Testis (tissue), 2 donors: ENCODE measurements around the gene NHLRC3.

Source experiments
- POLR2A ChIP-seq: fragments of 450-650 bp; IDR thresholded peaks from one replicate; pipeline ENCODE4 v1.6.1; 2017; ENCODE audit warnings: antibody characterized with exemption, mild to moderate bottlenecking, moderate library complexity
- TF ChIP-seq, protein P1 (sequence below), 3 experiments: fragments of 450-650 bp in 2 of 3; fragments of 200-600 bp in 1 of 3; sonication (generic) in 1 of 3; IDR thresholded peaks; one replicate each; pipeline ENCODE4 v1.5.1; 2016 to 2019; ENCODE audit warnings: antibody characterized with exemption in 3 of 3, mild to moderate bottlenecking in 2 of 3, moderate library complexity in 1 of 3

DNA sequence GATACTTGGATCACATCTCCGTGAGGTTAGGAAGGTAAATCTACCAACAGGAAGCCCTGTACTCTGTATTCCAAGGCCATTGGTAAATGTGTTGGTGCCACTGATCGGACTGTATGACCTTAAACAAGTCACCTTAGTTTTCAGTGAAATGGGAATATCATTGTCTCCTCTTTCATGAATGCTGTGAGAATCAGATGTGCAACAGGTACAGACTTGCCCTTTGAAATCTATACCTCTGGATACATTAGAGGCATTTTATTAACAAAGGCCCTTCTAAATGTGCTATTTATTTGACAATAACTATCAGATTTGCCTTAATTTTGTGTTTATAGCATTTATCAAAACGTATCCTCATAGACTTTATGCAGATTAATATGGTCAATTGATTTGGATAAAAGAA is 11.0 kb downstream of the NHLRC3 start:
- TF ChIP-seq, protein P1, sequence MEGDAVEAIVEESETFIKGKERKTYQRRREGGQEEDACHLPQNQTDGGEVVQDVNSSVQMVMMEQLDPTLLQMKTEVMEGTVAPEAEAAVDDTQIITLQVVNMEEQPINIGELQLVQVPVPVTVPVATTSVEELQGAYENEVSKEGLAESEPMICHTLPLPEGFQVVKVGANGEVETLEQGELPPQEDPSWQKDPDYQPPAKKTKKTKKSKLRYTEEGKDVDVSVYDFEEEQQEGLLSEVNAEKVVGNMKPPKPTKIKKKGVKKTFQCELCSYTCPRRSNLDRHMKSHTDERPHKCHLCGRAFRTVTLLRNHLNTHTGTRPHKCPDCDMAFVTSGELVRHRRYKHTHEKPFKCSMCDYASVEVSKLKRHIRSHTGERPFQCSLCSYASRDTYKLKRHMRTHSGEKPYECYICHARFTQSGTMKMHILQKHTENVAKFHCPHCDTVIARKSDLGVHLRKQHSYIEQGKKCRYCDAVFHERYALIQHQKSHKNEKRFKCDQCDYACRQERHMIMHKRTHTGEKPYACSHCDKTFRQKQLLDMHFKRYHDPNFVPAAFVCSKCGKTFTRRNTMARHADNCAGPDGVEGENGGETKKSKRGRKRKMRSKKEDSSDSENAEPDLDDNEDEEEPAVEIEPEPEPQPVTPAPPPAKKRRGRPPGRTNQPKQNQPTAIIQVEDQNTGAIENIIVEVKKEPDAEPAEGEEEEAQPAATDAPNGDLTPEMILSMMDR (IDR thresholded peaks at IDR 0.05) = no peak
- no peak for TF ChIP-seq POLR2A
